ENCODE data around the gene SPCS3.

Gene SPCS3

GRCh38 chr4:176303938-176304337 is 15.8 kb upstream of the SPCS3 start:
- peaks cover 3% of the 10 kb centered on the region for H3K4me1 ChIP-seq (ENCODE audit: insufficient read depth, low read length)
- peaks cover 11% of the 10 kb centered on the region; the same call in 1 of the 2 replicates for H3K27me3 ChIP-seq (ENCODE audit: insufficient read depth, low read length)
- no peaks in the 10 kb centered on the region for H3K9me3 ChIP-seq (ENCODE audit: insufficient read depth, low read depth, low read length)
- no peak overlapping the region for H3K9ac ChIP-seq (ENCODE audit: low read depth, low read length)
- H3K36me3 ChIP-seq (ENCODE audit: insufficient read depth, low read length) = no peaks in the 10 kb centered on the region
- H3K27ac ChIP-seq (ENCODE audit: low read depth, low read length) = no peak overlapping the region
- no peak overlapping the region for H3K4me3 ChIP-seq (ENCODE audit: low read length)
- 16% methylated on average over 1 of the region's 1 CpG for WGBS

- H3K9me3 ChIP-seq (ENCODE audit: insufficient read depth, low read depth, low read length) = no peaks in the 10 kb centered on the region
- H3K36me3 ChIP-seq (ENCODE audit: insufficient read depth, low read length) = no peaks in the 10 kb centered on the region
- H3K27ac ChIP-seq (ENCODE audit: low read depth, low read length) = no peak overlapping the region
- H3K4me1 ChIP-seq (ENCODE audit: insufficient read depth, low read length) = peaks cover 3% of the 10 kb centered on the region
- H3K9ac ChIP-seq (ENCODE audit: low read depth, low read length) = no peak overlapping the region
- WGBS = 96% methylated on average over 5 of the region's 6 CpGs
- H3K4me3 ChIP-seq (ENCODE audit: low read length) = no peak overlapping the region
- peaks cover 11% of the 10 kb centered on the region; the same call in 1 of the 2 replicates for H3K27me3 ChIP-seq (ENCODE audit: insufficient read depth, low read length)
Observed at GRCh38 chr4:176306837-176307665, 12.7 kb upstream of the SPCS3 start.

GRCh38 chr4:176307666-176307930 is 12.2 kb upstream of the SPCS3 start:
- Histone ChIP-seq H3K4me3 (ENCODE audit: low read length) (no peak overlapping the region), H3K4me1 (ENCODE audit: insufficient read depth, low read length) (peaks cover 2% of the 10 kb centered on the region), H3K27ac (ENCODE audit: low read depth, low read length) (no peak overlapping the region), H3K27me3 (ENCODE audit: insufficient read depth, low read length) (peaks cover 11% of the 10 kb centered on the region; the same call in 1 of the 2 replicates), H3K9ac (ENCODE audit: low read depth, low read length) (no peak overlapping the region), H3K9me3 (ENCODE audit: insufficient read depth, low read depth, low read length) (no peaks in the 10 kb centered on the region), H3K36me3 (ENCODE audit: insufficient read depth, low read length) (no peaks in the 10 kb centered on the region)
- 94% methylated on average over 6 of the region's 6 CpGs for WGBS

- H3K9me3 ChIP-seq (ENCODE audit: insufficient read depth, low read depth, low read length) = no peaks in the 10 kb centered on the region
- 92% methylated on average over 3 of the region's 3 CpGs for WGBS
- peaks cover 11% of the 10 kb centered on the region; the same call in 1 of the 2 replicates for H3K27me3 ChIP-seq (ENCODE audit: insufficient read depth, low read length)
- no peak overlapping the region for H3K4me3 ChIP-seq (ENCODE audit: low read length)
- no peak overlapping the region for H3K27ac ChIP-seq (ENCODE audit: low read depth, low read length)
- H3K4me1 ChIP-seq (ENCODE audit: insufficient read depth, low read length) = no peaks in the 10 kb centered on the region; the same call in 1 of the 2 replicates
- no peak overlapping the region for H3K9ac ChIP-seq (ENCODE audit: low read depth, low read length)
- H3K36me3 ChIP-seq (ENCODE audit: insufficient read depth, low read length) = no peaks in the 10 kb centered on the region
Observed at GRCh38 chr4:176308441-176308840, 11.3 kb upstream of the SPCS3 start.

- no peak overlapping the region for H3K27ac ChIP-seq (ENCODE audit: low read depth, low read length)
- no peaks in the 10 kb centered on the region for H3K9me3 ChIP-seq (ENCODE audit: insufficient read depth, low read depth, low read length)
- H3K9ac ChIP-seq (ENCODE audit: low read depth, low read length) = no peak overlapping the region
- 95% methylated on average over 2 of the region's 2 CpGs for WGBS
- no peak overlapping the region for H3K4me3 ChIP-seq (ENCODE audit: low read length)
- H3K27me3 ChIP-seq (ENCODE audit: insufficient read depth, low read length) = peaks cover 11% of the 10 kb centered on the region; the same call in 1 of the 2 replicates
- H3K4me1 ChIP-seq (ENCODE audit: insufficient read depth, low read length) = no peaks in the 10 kb centered on the region; the same call in 1 of the 2 replicates
- H3K36me3 ChIP-seq (ENCODE audit: insufficient read depth, low read length) = no peaks in the 10 kb centered on the region
Observed at GRCh38 chr4:176309046-176309445, 10.7 kb upstream of the SPCS3 start.

- Histone ChIP-seq H3K4me1 (ENCODE audit: insufficient read depth, low read length) (no peaks in the 10 kb centered on the region), H3K4me3 (ENCODE audit: low read length) (no peak overlapping the region), H3K36me3 (ENCODE audit: insufficient read depth, low read length) (no peaks in the 10 kb centered on the region), H3K27ac (ENCODE audit: low read depth, low read length) (no peak overlapping the region), H3K9ac (ENCODE audit: low read depth, low read length) (no peak overlapping the region), H3K27me3 (ENCODE audit: insufficient read depth, low read length) (peaks cover 6% of the 10 kb centered on the region; the same call in 1 of the 2 replicates), H3K9me3 (ENCODE audit: insufficient read depth, low read depth, low read length) (no peaks in the 10 kb centered on the region)
Observed at GRCh38 chr4:176309772-176310171, 10.0 kb upstream of the SPCS3 start.

GRCh38 chr4:176313596-176314336 is 6.0 kb upstream of the SPCS3 start:
- Histone ChIP-seq H3K9me3 (ENCODE audit: insufficient read depth, low read depth, low read length) (no peaks in the 10 kb centered on the region), H3K27ac (ENCODE audit: low read depth, low read length) (no peak overlapping the region), H3K4me3 (ENCODE audit: low read length) (no peak overlapping the region), H3K36me3 (ENCODE audit: insufficient read depth, low read length) (no peaks in the 10 kb centered on the region), H3K4me1 (ENCODE audit: insufficient read depth, low read length) (peaks cover 3% of the 10 kb centered on the region; the same call in 1 of the 2 replicates), H3K9ac (ENCODE audit: low read depth, low read length) (no peak overlapping the region), H3K27me3 (ENCODE audit: insufficient read depth, low read length) (no peaks in the 10 kb centered on the region)
- WGBS = 94% methylated on average over 7 of the region's 7 CpGs

GRCh38 chr4:176319151-176319703 is 539 bp upstream of the SPCS3 start:
- peak overlapping the region; percentile 78 for H3K9ac ChIP-seq (ENCODE audit: low read depth, low read length)
- H3K9me3 ChIP-seq (ENCODE audit: insufficient read depth, low read depth, low read length) = no peaks in the 10 kb centered on the region
- H3K36me3 ChIP-seq (ENCODE audit: insufficient read depth, low read length) = no peaks in the 10 kb centered on the region
- no peaks in the 10 kb centered on the region for H3K27me3 ChIP-seq (ENCODE audit: insufficient read depth, low read length)
- 8% methylated on average over 12 of the region's 13 CpGs for WGBS
- H3K4me1 ChIP-seq (ENCODE audit: insufficient read depth, low read length) = peaks cover 14% of the 10 kb centered on the region
- H3K4me3 ChIP-seq (ENCODE audit: low read length) = peak overlapping the region; percentile 99
- peak overlapping the region; percentile 53 for H3K27ac ChIP-seq (ENCODE audit: low read depth, low read length)

- H3K27me3 ChIP-seq (ENCODE audit: insufficient read depth, low read length) = no peaks in the 10 kb centered on the region
- H3K9ac ChIP-seq (ENCODE audit: low read depth, low read length) = peak overlapping the region; percentile 91
- H3K36me3 ChIP-seq (ENCODE audit: insufficient read depth, low read length) = no peaks in the 10 kb centered on the region
- no peaks in the 10 kb centered on the region for H3K9me3 ChIP-seq (ENCODE audit: insufficient read depth, low read depth, low read length)
- peak overlapping the region; percentile 99 for H3K4me3 ChIP-seq (ENCODE audit: low read length)
- 1% methylated on average over 44 of the region's 44 CpGs for WGBS
- peak overlapping the region; percentile 86 for H3K27ac ChIP-seq (ENCODE audit: low read depth, low read length)
- peaks cover 14% of the 10 kb centered on the region for H3K4me1 ChIP-seq (ENCODE audit: insufficient read depth, low read length)
Observed at GRCh38 chr4:176320340-176320975, 692 bp downstream of the SPCS3 start.

- no peaks in the 10 kb centered on the region for H3K36me3 ChIP-seq (ENCODE audit: insufficient read depth, low read length)
- H3K27ac ChIP-seq (ENCODE audit: low read depth, low read length) = no peak overlapping the region
- 7% methylated on average over 6 of the region's 6 CpGs for WGBS
- no peaks in the 10 kb centered on the region for H3K9me3 ChIP-seq (ENCODE audit: insufficient read depth, low read depth, low read length)
- peaks cover 14% of the 10 kb centered on the region for H3K4me1 ChIP-seq (ENCODE audit: insufficient read depth, low read length)
- peak overlapping the region; percentile 91; the same call in 1 of the 2 replicates for H3K9ac ChIP-seq (ENCODE audit: low read depth, low read length)
- H3K4me3 ChIP-seq (ENCODE audit: low read length) = peak overlapping the region; percentile 99
- H3K27me3 ChIP-seq (ENCODE audit: insufficient read depth, low read length) = no peaks in the 10 kb centered on the region
Observed at GRCh38 chr4:176320976-176321361, 1.2 kb downstream of the SPCS3 start.

GRCh38 chr4:176321589-176321988 is 1.8 kb downstream of the SPCS3 start:
- Histone ChIP-seq H3K9me3 (ENCODE audit: insufficient read depth, low read depth, low read length) (no peaks in the 10 kb centered on the region), H3K27me3 (ENCODE audit: insufficient read depth, low read length) (no peaks in the 10 kb centered on the region), H3K4me3 (ENCODE audit: low read length) (peak overlapping the region; percentile 99), H3K27ac (ENCODE audit: low read depth, low read length) (no peak overlapping the region), H3K4me1 (ENCODE audit: insufficient read depth, low read length) (peaks cover 14% of the 10 kb centered on the region), H3K9ac (ENCODE audit: low read depth, low read length) (no peak overlapping the region), H3K36me3 (ENCODE audit: insufficient read depth, low read length) (no peaks in the 10 kb centered on the region)
- 87% methylated on average over 5 of the region's 5 CpGs for WGBS

All from HUES64 (cell line).